Right atrium auricular region (tissue), 2 donors: ENCODE measurements around the gene TRNP1. TPM values are rescaled to one million over a fixed set of nuclear protein-coding genes. Genes with fewer than 3 reads are reported as not detected.

Experiments used
- DNase-seq: peaks from one replicate; pipeline ENCODE4 v3.0.0-alpha.2; 2019; ENCODE audit warnings: low spot score
- H3K27ac ChIP-seq, 2 donors: fragments of 200-600 bp; sonication (generic); 1 replicate in 1 of 2; 2 replicates in 1 of 2; pipeline ENCODE4 v1.5.1; 2016 to 2019
- H3K27me3 ChIP-seq, 2 donors: fragments of 200-600 bp; sonication (generic); one replicate each; pipeline versions ENCODE4 v1.5.1 to v1.6.0; 2017 to 2019
- H3K36me3 ChIP-seq: fragments of 200-600 bp; sonication (generic); one replicate; pipeline ENCODE4 v1.5.1; 2016
- H3K4me1 ChIP-seq, 2 donors: fragments of 200-600 bp; sonication (generic); one replicate each; pipeline versions ENCODE4 v1.5.1 to v1.6.0; 2017 to 2019
- H3K4me3 ChIP-seq, 2 donors: fragments of 200-600 bp; sonication (generic); 1 replicate in 1 of 2; 2 replicates in 1 of 2; pipeline ENCODE4 v1.5.1; 2017 to 2019; ENCODE audit warnings: mild to moderate bottlenecking in 1 of 2, moderate library complexity in 1 of 2
- H3K9me3 ChIP-seq, 2 donors: fragments of 200-600 bp; sonication (generic); one replicate each; pipeline ENCODE4 v1.5.1; 2019
- CTCF ChIP-seq, 2 donors: fragments of 200-600 bp; sonication (generic); IDR thresholded peaks; one replicate each; pipeline ENCODE4 v1.5.1; 2019; ENCODE audit warnings: antibody characterized with exemption in 2 of 2
- total RNA-seq, 2 donors: library from RNA; depleted of rRNA; stranded (reverse); fragments of >200 nt; gene quantifications; one replicate each; pipeline ENCODE4 v1.1.0, GENCODE V29; 2016

Gene TRNP1
- total RNA-seq, 2 donors from 2014 or later, result 72.5 to 151 TPM

GRCh38 chr1:26996024-26996423 is 2.5 kb downstream of the TRNP1 start:
- H3K36me3 ChIP-seq, result no peaks in the 10 kb centered on the region
- peak overlapping the region; percentile 81 to 89 for H3K27ac ChIP-seq
- H3K27me3 ChIP-seq, result no peaks in the 10 kb centered on the region
- no peak for DNase-seq
- H3K4me3 ChIP-seq, result no peak overlapping the region
- H3K4me1 ChIP-seq, result peaks cover 0 to 76% of the 10 kb centered on the region in 2 donors
- H3K9me3 ChIP-seq, result no peaks in the 10 kb centered on the region
- TF ChIP-seq CTCF (IDR thresholded peaks at IDR 0.05), result no peak

- no peaks in the 10 kb centered on the region for H3K27me3 ChIP-seq
- H3K9me3 ChIP-seq, result no peaks in the 10 kb centered on the region
- no peaks in the 10 kb centered on the region for H3K36me3 ChIP-seq
- H3K4me1 ChIP-seq, result peaks cover 0 to 83% of the 10 kb centered on the region in 2 donors
- no peak for DNase-seq
- H3K4me3 ChIP-seq, result no peak overlapping the region
- H3K27ac ChIP-seq, result peak overlapping the region; percentile 81 to 89
- no peak for TF ChIP-seq CTCF (IDR thresholded peaks at IDR 0.05)
Observed at GRCh38 chr1:26996665-26997064, 3.2 kb downstream of the TRNP1 start.

GRCh38 chr1:26998429-26999300 is 5.2 kb downstream of the TRNP1 start:
- TF ChIP-seq CTCF (IDR thresholded peaks at IDR 0.05), result no peak
- Histone ChIP-seq H3K27me3 (no peaks in the 10 kb centered on the region), H3K4me1 (peaks cover 0 to 80% of the 10 kb centered on the region in 2 donors), H3K27ac (peak overlapping the region; percentile 81 to 89), H3K36me3 (no peaks in the 10 kb centered on the region), H3K4me3 (no peak overlapping the region), H3K9me3 (no peaks in the 10 kb centered on the region)
- DNase-seq, result no peak

- no peak for TF ChIP-seq CTCF (IDR thresholded peaks at IDR 0.05)
- peak; percentile 76 for DNase-seq
- peaks cover 0 to 86% of the 10 kb centered on the region in 2 donors for H3K4me1 ChIP-seq
Observed at GRCh38 chr1:26999440-26999987, 6.0 kb downstream of the TRNP1 start.

GRCh38 chr1:27000090-27000816 is 6.8 kb downstream of the TRNP1 start:
- H3K27ac ChIP-seq, result peak overlapping the region; percentile 81 to 89
- no peak for DNase-seq
- no peak overlapping the region for H3K4me3 ChIP-seq
- H3K36me3 ChIP-seq, result no peaks in the 10 kb centered on the region
- H3K9me3 ChIP-seq, result no peaks in the 10 kb centered on the region
- peaks cover 0 to 86% of the 10 kb centered on the region in 2 donors for H3K4me1 ChIP-seq
- H3K27me3 ChIP-seq, result no peaks in the 10 kb centered on the region
- no peak for TF ChIP-seq CTCF (IDR thresholded peaks at IDR 0.05)

More at GRCh38 chr1:26999440-26999987, 6.0 kb downstream of the TRNP1 start:
- H3K27me3 ChIP-seq, result no peaks in the 10 kb centered on the region
- no peaks in the 10 kb centered on the region for H3K9me3 ChIP-seq
- no peaks in the 10 kb centered on the region for H3K36me3 ChIP-seq
- no peak overlapping the region for H3K4me3 ChIP-seq
- peak overlapping the region; percentile 81 to 89 for H3K27ac ChIP-seq
